K562 (cell line): ENCODE results near the gene ZNF837. TPM values are rescaled to one million over a fixed set of nuclear protein-coding genes. Genes with fewer than 3 reads are reported as not detected.

ENCODE experiments used
- GMEB1 ChIP-seq: fragments of 250-450 bp; sonication (Bioruptor Pico); IDR thresholded peaks from 2 replicates; pipeline ENCODE4 v1.4.0; 2020; ENCODE audit warnings: mild to moderate bottlenecking
- HDAC1 ChIP-seq, 2 experiments: fragments of 450-650 bp; IDR thresholded peaks; 2 replicates each; pipeline ENCODE4 v1.6.1; 2016 to 2017; ENCODE audit warnings: inconsistent platforms in 1 of 2, mild to moderate bottlenecking in 1 of 2, moderate library complexity in 1 of 2
- KAT7 ChIP-seq: sonication (generic); formaldehyde crosslinking; IDR thresholded peaks from 2 replicates; pipeline ENCODE4 v1.8.0; 2022; ENCODE audit warnings: missing genetic modification reagents, mild to moderate bottlenecking, borderline replicate concordance
- L3MBTL2 ChIP-seq: fragments of 450-650 bp; IDR thresholded peaks from 2 replicates; pipeline ENCODE4 v1.6.1; 2016; ENCODE audit warnings: mild to moderate bottlenecking, moderate library complexity
- LEF1 ChIP-seq: fragments of 450-650 bp; IDR thresholded peaks from 2 replicates; pipeline ENCODE4 v1.6.1; 2016; ENCODE audit warnings: mild to moderate bottlenecking
- NFIC ChIP-seq: fragments of 450-650 bp; IDR thresholded peaks from 2 replicates; pipeline ENCODE4 v1.6.1; 2017; ENCODE audit warnings: mild to moderate bottlenecking, inconsistent platforms
- NR2C2 ChIP-seq, 2 experiments: fragments of 200-800 bp in 1 of 2; sonication (Bioruptor generic) in 1 of 2; sonication (generic) in 1 of 2; formaldehyde crosslinking in 1 of 2; IDR thresholded peaks; 2 replicates each; pipeline versions ENCODE4 v1.6.1 to v1.8.0; 2016 to 2022; ENCODE audit warnings: mild to moderate bottlenecking in 1 of 2, missing compliant biosample characterization in 1 of 2, missing genetic modification characterization in 1 of 2, missing genetic modification reagents in 1 of 2
- RBM22 ChIP-seq: fragments of 200-400 bp; formaldehyde crosslinking; IDR thresholded peaks from 2 replicates; pipeline ENCODE4 v1.6.1; 2018; ENCODE audit warnings: low read length, low read depth; ENCODE audit not compliant: poor library complexity, severe bottlenecking
- SMARCA5 ChIP-seq: fragments of 450-650 bp; IDR thresholded peaks from 2 replicates; pipeline ENCODE4 v1.6.1; 2016
- SRSF3 ChIP-seq: fragments of 200-400 bp; formaldehyde crosslinking; IDR thresholded peaks from 2 replicates; pipeline ENCODE4 v1.6.1; 2016; ENCODE audit warnings: mild to moderate bottlenecking, low read length, moderate library complexity; ENCODE audit not compliant: insufficient read depth
- ZNF274 ChIP-seq: IDR thresholded peaks from 2 replicates; pipeline ENCODE4 v1.6.1; 2011; ENCODE audit warnings: low read depth, mild to moderate bottlenecking, low read length, moderate library complexity, borderline replicate concordance
- ZNF79 ChIP-seq: fragments of 250-450 bp; sonication (Bioruptor Pico); IDR thresholded peaks from 2 replicates; pipeline ENCODE4 v1.4.0; 2020; ENCODE audit warnings: low read depth, mild to moderate bottlenecking, moderate library complexity
- polyA plus RNA-seq, 8 experiments: library from polyadenylated mRNA; depleted of rRNA in 4 of 8; stranded (reverse) in 5 of 8; unstranded in 3 of 8; fragments of >200 nt; fragmentation: Nextera tagmentation in 2 of 8; fragmentation: Illumina TruSeq in 1 of 8; extraction: Ambion mirVana in 2 of 8; extraction: Trizol in 1 of 8; gene quantifications; 2 replicates each; pipeline versions ENCODE4 v1.2.1 to v1.2.3, GENCODE V29; 2011 to 2014; ENCODE audit warnings: inconsistent platforms in 1 of 8, missing spikeins in 1 of 8
- total RNA-seq, 7 experiments: library from RNA; depleted of rRNA in 6 of 7; stranded (reverse); fragments of >200 nt in 6 of 7; fragmentation: Illumina TruSeq in 2 of 7; extraction: Trizol in 2 of 7; gene quantifications; 2 replicates each; pipeline versions ENCODE4 v1.2.1 to v1.2.3, GENCODE V29; 2011 to 2021; ENCODE audit warnings: low replicate concordance in 1 of 7
- TF ChIP-seq, protein P1 (sequence below): fragments of 450-650 bp; IDR thresholded peaks from 2 replicates; pipeline ENCODE4 v1.6.1; 2017; ENCODE audit warnings: antibody characterized with exemption, mild to moderate bottlenecking
- TF ChIP-seq, protein P2 (sequence below): sonication (generic); formaldehyde crosslinking; IDR thresholded peaks from 2 replicates; pipeline ENCODE4 v1.8.0; 2022; ENCODE audit warnings: mild to moderate bottlenecking, low read depth, missing genetic modification reagents

The ZNF837 gene
- total and polyA plus RNA-seq, 9 of the 15 experiments (the other 6 are each of a cell fraction or from before 2014, with no cell fraction given) = 0.11 to 2.1 (median 0.57) TPM; not detected in 4

DNA sequence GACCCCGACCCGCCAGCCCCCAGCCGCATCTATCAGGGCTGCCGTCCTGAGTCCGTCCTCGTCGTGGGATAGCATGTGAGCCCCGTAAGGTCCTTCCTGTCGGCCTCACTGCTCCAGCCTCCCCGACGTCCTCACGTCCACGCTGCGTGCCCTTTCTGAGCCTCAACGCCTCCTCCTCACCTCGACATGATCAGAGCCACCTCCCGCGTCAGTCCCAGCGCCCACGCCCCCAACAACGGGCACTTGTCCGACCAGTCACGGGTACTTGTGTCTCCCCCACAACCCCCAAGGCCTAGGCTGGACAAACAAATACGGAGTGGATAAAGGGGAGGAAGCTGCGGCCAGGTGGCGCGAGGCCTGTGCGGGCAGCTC is 18.9 kb downstream of the ZNF837 start (continued):
- TF ChIP-seq HDAC1 (IDR thresholded peaks at IDR 0.05) (no peak), LEF1 (peak; percentile 39; the same call in 1 of the 2 replicates), ZNF274 (no peak), SRSF3 (0 out of 2 replicates have a peak, but pooled peaks have one; percentile 68), SMARCA5 (peak; percentile 77; the same call in 1 of the 2 replicates), ZNF79 (CRISPR knock-in tag) (no peak), NFIC (peak; percentile 84), L3MBTL2 (peak; percentile 73), KAT7 (peak; percentile 99), RBM22 (no peak), NR2C2 (CRISPR knock-in tag; IDR thresholded peaks at IDR 0.05) (peak; percentile 31; the same call in 1 of the 2 replicates), NR2C2 (tag; IDR thresholded peaks at IDR 0.05) (no peak), GMEB1 (CRISPR knock-in tag) (peak; percentile 64)
- TF ChIP-seq, protein P1, sequence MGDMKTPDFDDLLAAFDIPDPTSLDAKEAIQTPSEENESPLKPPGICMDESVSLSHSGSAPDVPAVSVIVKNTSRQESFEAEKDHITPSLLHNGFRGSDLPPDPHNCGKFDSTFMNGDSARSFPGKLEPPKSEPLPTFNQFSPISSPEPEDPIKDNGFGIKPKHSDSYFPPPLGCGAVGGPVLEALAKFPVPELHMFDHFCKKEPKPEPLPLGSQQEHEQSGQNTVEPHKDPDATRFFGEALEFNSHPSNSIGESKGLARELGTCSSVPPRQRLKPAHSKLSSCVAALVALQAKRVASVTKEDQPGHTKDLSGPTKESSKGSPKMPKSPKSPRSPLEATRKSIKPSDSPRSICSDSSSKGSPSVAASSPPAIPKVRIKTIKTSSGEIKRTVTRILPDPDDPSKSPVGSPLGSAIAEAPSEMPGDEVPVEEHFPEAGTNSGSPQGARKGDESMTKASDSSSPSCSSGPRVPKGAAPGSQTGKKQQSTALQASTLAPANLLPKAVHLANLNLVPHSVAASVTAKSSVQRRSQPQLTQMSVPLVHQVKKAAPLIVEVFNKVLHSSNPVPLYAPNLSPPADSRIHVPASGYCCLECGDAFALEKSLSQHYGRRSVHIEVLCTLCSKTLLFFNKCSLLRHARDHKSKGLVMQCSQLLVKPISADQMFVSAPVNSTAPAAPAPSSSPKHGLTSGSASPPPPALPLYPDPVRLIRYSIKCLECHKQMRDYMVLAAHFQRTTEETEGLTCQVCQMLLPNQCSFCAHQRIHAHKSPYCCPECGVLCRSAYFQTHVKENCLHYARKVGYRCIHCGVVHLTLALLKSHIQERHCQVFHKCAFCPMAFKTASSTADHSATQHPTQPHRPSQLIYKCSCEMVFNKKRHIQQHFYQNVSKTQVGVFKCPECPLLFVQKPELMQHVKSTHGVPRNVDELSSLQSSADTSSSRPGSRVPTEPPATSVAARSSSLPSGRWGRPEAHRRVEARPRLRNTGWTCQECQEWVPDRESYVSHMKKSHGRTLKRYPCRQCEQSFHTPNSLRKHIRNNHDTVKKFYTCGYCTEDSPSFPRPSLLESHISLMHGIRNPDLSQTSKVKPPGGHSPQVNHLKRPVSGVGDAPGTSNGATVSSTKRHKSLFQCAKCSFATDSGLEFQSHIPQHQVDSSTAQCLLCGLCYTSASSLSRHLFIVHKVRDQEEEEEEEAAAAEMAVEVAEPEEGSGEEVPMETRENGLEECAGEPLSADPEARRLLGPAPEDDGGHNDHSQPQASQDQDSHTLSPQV = peak; percentile 73
- TF ChIP-seq, protein P2, sequence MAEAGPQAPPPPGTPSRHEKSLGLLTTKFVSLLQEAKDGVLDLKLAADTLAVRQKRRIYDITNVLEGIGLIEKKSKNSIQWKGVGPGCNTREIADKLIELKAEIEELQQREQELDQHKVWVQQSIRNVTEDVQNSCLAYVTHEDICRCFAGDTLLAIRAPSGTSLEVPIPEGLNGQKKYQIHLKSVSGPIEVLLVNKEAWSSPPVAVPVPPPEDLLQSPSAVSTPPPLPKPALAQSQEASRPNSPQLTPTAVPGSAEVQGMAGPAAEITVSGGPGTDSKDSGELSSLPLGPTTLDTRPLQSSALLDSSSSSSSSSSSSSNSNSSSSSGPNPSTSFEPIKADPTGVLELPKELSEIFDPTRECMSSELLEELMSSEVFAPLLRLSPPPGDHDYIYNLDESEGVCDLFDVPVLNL (CRISPR knock-in tag) = peak; percentile 72
